Epithelial cell of proximal tubule (primary cell): Measurements from ENCODE around the gene SHB. TPM values are rescaled to one million over a fixed set of nuclear protein-coding genes. Genes with fewer than 3 reads are reported as not detected.

Experiments used
- DNase-seq: peaks from one replicate; pipeline ENCODE4 v3.0.0-alpha.2; 2011; ENCODE audit warnings: low read depth
- H3K4me3 ChIP-seq: 2 replicates; pipeline ENCODE4 v1.5.1; 2011; ENCODE audit warnings: low read depth, mild to moderate bottlenecking, low read length
- CTCF ChIP-seq: conservative IDR thresholded peaks from 2 replicates; pipeline ENCODE4 v1.5.1; 2012; ENCODE audit warnings: low read depth, mild to moderate bottlenecking, low read length
- total RNA-seq: library from RNA; depleted of rRNA; stranded (reverse); fragments of >200 nt; gene quantifications from 2 replicates; pipeline ENCODE4 v1.2.3, GENCODE V29; 2015

The SHB gene
- 32.7 and 43.8 TPM in 2 replicates for total RNA-seq

- peak; percentile 44 for TF ChIP-seq CTCF
- H3K4me3 ChIP-seq = peak within 1 kb of the TSS; percentile 95
- DNase-seq = no peak
Measured at GRCh38 chr9:38068701-38069628, at the start of gene SHB. Gene SHB, minus strand, starts transcription at chr9:38069227. Its CDS starts 582 bp downstream, at chr9:38068645.

- TF ChIP-seq CTCF = no peak
- DNase-seq = no peak
- no peak overlapping the region for H3K4me3 ChIP-seq
Measured at GRCh38 chr9:38117651-38118050, 48.6 kb upstream of the SHB start.

- TF ChIP-seq CTCF = no peak
- no peak for DNase-seq
- H3K4me3 ChIP-seq = no peak overlapping the region
Measured at GRCh38 chr9:38114905-38115304, 45.9 kb upstream of the SHB start.

GRCh38 chr9:38112456-38112855, 43.4 kb upstream of the SHB start:
- no peak overlapping the region for H3K4me3 ChIP-seq
- no peak for DNase-seq
- no peak for TF ChIP-seq CTCF

GRCh38 chr9:38112049-38112448, 43.0 kb upstream of the SHB start:
- DNase-seq = no peak
- no peak for TF ChIP-seq CTCF
- no peak overlapping the region for H3K4me3 ChIP-seq

GRCh38 chr9:38110476-38110875, 41.4 kb upstream of the SHB start:
- no peak overlapping the region for H3K4me3 ChIP-seq
- no peak for TF ChIP-seq CTCF
- DNase-seq = no peak

- DNase-seq = no peak
- TF ChIP-seq CTCF = no peak
- H3K4me3 ChIP-seq = no peak overlapping the region
Measured at GRCh38 chr9:38109601-38110000, 40.6 kb upstream of the SHB start.
